Measurements from ENCODE around the gene SHTN1. TPM values are rescaled to one million over a fixed set of nuclear protein-coding genes. Genes with fewer than 3 reads are reported as not detected.

SHTN1 gene
- total and polyA plus RNA-seq, 2 donors (not counting 3 experiments of a cell fraction or from before 2014, with no cell fraction given) = 4.8 to 36.5 TPM

GRCh38 chr10:116833986-116834985, 170.7 kb downstream of the SHTN1 start:
- Histone ChIP-seq H3K27ac (ENCODE audit: insufficient read depth, low read depth, low read length) (no peak overlapping the region), H3K4me2 (ENCODE audit: insufficient read depth, low read length) (no peak overlapping the region), H3K36me3 (ENCODE audit: control insufficient read depth in 2 of 2, extremely low read depth in 1 of 2, insufficient read depth in 2 of 2, low read length in 2 of 2) (no peaks in the 10 kb centered on the region), H3K4me3 (replicated peaks in 1 of 3; ENCODE audit: insufficient read depth in 1 of 3, low read depth in 1 of 3, low read length in 3 of 3) (no peak overlapping the region), H3K79me2 (ENCODE audit: control insufficient read depth, insufficient read depth, low read length) (no peaks in the 10 kb centered on the region), H4K20me1 (replicated peaks; ENCODE audit: control insufficient read depth, extremely low read depth, insufficient read depth, low read length) (no peaks in the 10 kb centered on the region), H3K4me1 (ENCODE audit: control insufficient read depth, extremely low read depth, insufficient read depth, low read length) (no peaks in the 10 kb centered on the region), H3K9me3 (replicated peaks; ENCODE audit: control insufficient read depth, insufficient read depth, low read length) (no peaks in the 10 kb centered on the region), H3K9me1 (replicated peaks; ENCODE audit: control insufficient read depth, extremely low read depth, insufficient read depth, low read length) (no peaks in the 10 kb centered on the region), H3K9ac (replicated peaks; ENCODE audit: extremely low read depth, insufficient read depth, low read length) (no peak overlapping the region), H3K27me3 (ENCODE audit: control insufficient read depth in 2 of 2, insufficient read depth in 2 of 2, low read length in 2 of 2) (peaks cover 11 to 14% of the 10 kb centered on the region in 2 experiments), H2AFZ (ENCODE audit: low read depth, low read length) (no peak overlapping the region)
- no peak for TF ChIP-seq POLR2AphosphoS5 (IDR thresholded peaks at IDR 0.05; ENCODE audit: insufficient read depth, low read depth, low read length)
- no peak for TF ChIP-seq CTCF (IDR thresholded peaks at IDR 0.05; ENCODE audit: extremely low read depth in 1 of 2, insufficient read depth in 1 of 2, low read depth in 1 of 2, low read length in 2 of 2)
- TF ChIP-seq JUN (IDR thresholded peaks at IDR 0.05; ENCODE audit: borderline replicate concordance, insufficient read depth, insufficient read length, low read depth) = no peak
- no peak for TF ChIP-seq POLR2A (IDR thresholded peaks at IDR 0.05; ENCODE audit: low read depth, low read length)
- TF ChIP-seq FOS (IDR thresholded peaks at IDR 0.05; ENCODE audit: borderline replicate concordance, insufficient read depth, low read length) = no peak
- no peak for TF ChIP-seq GATA2 (IDR thresholded peaks at IDR 0.05; ENCODE audit: insufficient read depth, insufficient read length, low read depth, low read length)
- TF ChIP-seq MAX (IDR thresholded peaks at IDR 0.05; ENCODE audit: insufficient read depth, insufficient read length) = no peak
- TF ChIP-seq MYC (IDR thresholded peaks at IDR 0.05; ENCODE audit: low read depth, low read length) = no peak
- no peak for TF ChIP-seq EZH2 (IDR thresholded peaks at IDR 0.05; ENCODE audit: borderline replicate concordance, low read depth, low read length, severe bottlenecking)
- dilution Hi-C loops (cut with MboI; ENCODE audit: extremely low pct_ligation_motif_present, low sequenced_read_pairs) = no loop called here
- FAIRE-seq = no peak
- no peak for DNase-seq (ENCODE audit: low read depth, low spot score)
- POLR2A ChIA-PET = no interaction called here
- intact Hi-C loops (cut with micrococcal nuclease) = no loop called here
- BruUV-seq (replicated peaks) = no TSS peak
- CTCF ChIA-PET = interaction anchor here (4.8 to 7.2 kb wide), 2 partner anchors 333 to 341 kb away, joined by 148 to 238 read pairs; no protein-coding TSS in a partner anchor
